Brain microvascular endothelial cell (primary cell): ENCODE measurements around the gene ADORA1.

ENCODE experiments used
- DNase-seq: peaks from one replicate; pipeline ENCODE4 v3.0.0-alpha.2; 2020
- H3K27ac ChIP-seq: fragments of 250-450 bp; sonication (Bioruptor Pico); 2 replicates; pipeline ENCODE4 v1.5.1; 2020; ENCODE audit warnings: mild to moderate bottlenecking, moderate library complexity
- H3K27me3 ChIP-seq: fragments of 250-450 bp; sonication (Bioruptor Pico); replicated peaks from 2 replicates; pipeline ENCODE4 v1.5.1; 2020; ENCODE audit warnings: mild to moderate bottlenecking
- H3K36me3 ChIP-seq: fragments of 250-450 bp; sonication (Bioruptor Pico); replicated peaks from 2 replicates; pipeline ENCODE4 v1.5.1; 2020; ENCODE audit warnings: mild to moderate bottlenecking
- H3K4me3 ChIP-seq: 2 replicates; pipeline ENCODE4 v1.5.1; 2011; ENCODE audit warnings: low read depth, mild to moderate bottlenecking, control low read depth, low read length, moderate library complexity
- CTCF ChIP-seq: IDR thresholded peaks from 2 replicates; pipeline ENCODE4 v1.5.1; 2011; ENCODE audit warnings: low read depth, mild to moderate bottlenecking, moderate library complexity, low read length, control low read depth, inconsistent platforms; ENCODE audit errors: missing control alignments
- in situ Hi-C: cut with HindIII; loops from 2 replicates; pipeline ENCODE4 v1.10.0; 2017; ENCODE audit warnings: low sequenced_read_pairs, low pct_ligation_motif_present

ADORA1 gene

DNA sequence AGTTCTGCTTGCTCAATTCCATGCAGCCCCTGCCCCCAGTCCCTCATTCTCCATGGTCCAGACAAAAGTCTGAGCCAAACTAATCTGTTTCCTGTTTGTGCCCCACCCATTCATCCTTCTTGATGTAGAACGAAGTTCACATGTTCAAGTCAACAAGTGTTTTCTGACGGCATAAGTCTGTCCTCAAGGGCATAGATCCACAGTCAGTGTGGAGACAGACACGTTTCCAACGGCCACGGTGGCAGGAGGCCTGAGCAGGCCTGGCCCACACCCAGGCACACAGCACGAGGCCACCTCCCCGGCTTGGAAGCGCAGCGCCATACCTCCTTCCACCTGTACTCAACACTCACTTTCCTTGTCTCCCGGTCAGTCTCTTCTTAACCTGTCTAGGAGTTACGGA, 16.1 kb downstream of the ADORA1 start:
- DNase-seq: no peak
- H3K27ac ChIP-seq: no peak overlapping the region
- no peak for TF ChIP-seq CTCF
- H3K36me3 ChIP-seq: no peaks in the 10 kb centered on the region
- in situ Hi-C loops: no loop called here
- no peaks in the 10 kb centered on the region for H3K27me3 ChIP-seq
- H3K4me3 ChIP-seq: no peak overlapping the region

DNA sequence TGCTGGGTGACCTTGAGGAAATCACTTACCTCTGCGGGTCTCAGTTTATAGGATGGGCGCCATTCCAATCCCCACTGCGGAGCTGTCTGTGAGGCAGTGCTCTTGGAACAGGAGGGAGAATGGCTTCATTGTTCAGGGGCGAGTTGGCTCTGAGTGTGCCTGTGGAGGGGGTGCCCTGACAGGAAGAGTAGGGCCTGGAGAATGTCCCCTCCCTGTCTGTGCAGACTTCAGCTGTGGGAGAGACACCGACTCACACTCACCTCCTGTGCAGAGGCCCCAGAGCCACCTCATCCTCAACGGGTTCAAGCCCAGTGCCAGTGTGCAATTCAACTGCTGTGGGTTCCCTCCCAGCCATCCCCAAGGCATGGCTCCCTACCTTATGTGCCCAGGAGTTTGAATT, 17.1 kb downstream of the ADORA1 start:
- no peaks in the 10 kb centered on the region for H3K36me3 ChIP-seq
- no peak overlapping the region for H3K4me3 ChIP-seq
- no peaks in the 10 kb centered on the region for H3K27me3 ChIP-seq
- TF ChIP-seq CTCF: no peak
- DNase-seq: no peak
- no peak overlapping the region for H3K27ac ChIP-seq
- in situ Hi-C loops: no loop called here

- Histone ChIP-seq H3K27ac (no peak overlapping the region), H3K4me3 (no peak overlapping the region), H3K27me3 (no peaks in the 10 kb centered on the region), H3K36me3 (no peaks in the 10 kb centered on the region)
- no peak for DNase-seq
- in situ Hi-C loops: no loop called here
- TF ChIP-seq CTCF: no peak
These were observed 18.0 kb downstream of the ADORA1 start for GRCh38 chr1:203145321-203146041.

GRCh38 chr1:203146042-203146369, 18.5 kb downstream of the ADORA1 start:
- H3K4me3 ChIP-seq: no peak overlapping the region
- H3K27me3 ChIP-seq: no peaks in the 10 kb centered on the region
- in situ Hi-C loops: no loop called here
- no peaks in the 10 kb centered on the region for H3K36me3 ChIP-seq
- DNase-seq: no peak
- H3K27ac ChIP-seq: no peak overlapping the region
- TF ChIP-seq CTCF: no peak

DNA sequence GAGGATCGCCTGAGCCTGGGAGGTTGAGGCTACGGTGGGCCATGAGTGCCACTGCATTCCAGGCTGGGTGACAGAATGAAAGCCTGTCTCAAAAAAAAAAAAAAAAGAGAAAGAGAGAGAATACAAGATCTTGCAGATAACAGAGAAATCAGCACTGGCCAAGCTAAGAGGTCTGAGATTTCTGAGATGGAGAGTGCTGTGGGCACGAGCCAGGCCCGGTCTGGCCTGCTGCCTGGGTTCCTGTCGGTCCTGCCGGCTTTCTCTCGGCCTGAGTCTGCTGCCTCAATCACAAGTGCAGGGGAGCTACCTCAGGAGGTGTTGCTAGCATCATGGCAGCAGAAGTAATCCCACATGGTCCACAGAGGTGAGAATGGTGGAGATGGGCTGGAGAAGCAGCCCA, 19.0 kb downstream of the ADORA1 start:
- no peak for DNase-seq
- Histone ChIP-seq H3K27me3 (no peaks in the 10 kb centered on the region), H3K27ac (no peak overlapping the region), H3K36me3 (no peaks in the 10 kb centered on the region), H3K4me3 (no peak overlapping the region)
- in situ Hi-C loops: no loop called here
- TF ChIP-seq CTCF: no peak

DNA sequence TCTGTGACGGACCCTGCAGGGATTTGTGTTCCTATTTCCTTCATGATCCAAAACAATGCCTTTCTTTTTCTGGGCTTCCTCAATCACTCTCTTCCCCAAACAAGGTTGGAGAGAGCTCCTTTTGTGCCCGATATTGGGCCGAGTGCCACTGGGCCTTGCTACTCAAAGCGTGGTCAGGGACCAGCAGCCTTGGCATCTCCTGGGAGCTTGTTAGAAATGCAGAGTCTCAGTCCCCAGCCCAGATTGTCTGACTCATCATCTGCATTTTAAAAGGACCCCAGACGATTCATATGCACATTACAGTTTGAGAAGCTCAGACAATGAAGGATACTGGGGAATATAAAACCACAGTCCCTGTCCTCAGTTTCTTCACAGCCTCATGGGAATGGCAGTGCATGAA, 19.9 kb downstream of the ADORA1 start:
- Histone ChIP-seq H3K36me3 (no peaks in the 10 kb centered on the region), H3K27me3 (no peaks in the 10 kb centered on the region), H3K4me3 (no peak overlapping the region), H3K27ac (no peak overlapping the region)
- no peak for DNase-seq
- no peak for TF ChIP-seq CTCF
- in situ Hi-C loops: no loop called here
